DOHH2 (cell line): ENCODE data around the gene MTTP.
"Not testable (repeated sequence)": the region's sequence is repeated elsewhere in the genome, so short reads cannot be mapped to it uniquely, and the experiment has no call there.

Experiments
- H3F3A ChIP-seq: fragments of 200-600 bp; sonication (generic), shearing (Covaris generic); 2 replicates; pipeline ENCODE4 v1.6.0; 2016; ENCODE audit warnings: antibody characterized with exemption, mild to moderate bottlenecking; ENCODE audit not compliant: control insufficient read depth, insufficient read depth
- H3K27ac ChIP-seq: fragments of 200-600 bp; sonication (generic); 2 replicates; pipeline ENCODE4 v1.5.1; 2014; ENCODE audit warnings: low read depth, mild to moderate bottlenecking, low read length, moderate library complexity
- H3K27me3 ChIP-seq: fragments of 200-600 bp; sonication (generic); 2 replicates; pipeline ENCODE4 v1.6.1; 2014; ENCODE audit warnings: mild to moderate bottlenecking, low read length, mixed read lengths; ENCODE audit not compliant: control insufficient read depth
- H3K36me3 ChIP-seq: fragments of 200-600 bp; sonication (generic); 2 replicates; pipeline ENCODE4 v1.6.1; 2014; ENCODE audit warnings: mild to moderate bottlenecking, low read length, moderate library complexity, mixed read lengths; ENCODE audit not compliant: control insufficient read depth
- H3K4me1 ChIP-seq: fragments of 200-600 bp; sonication (generic); 2 replicates; pipeline ENCODE4 v1.6.1; 2014; ENCODE audit warnings: mild to moderate bottlenecking, low read length, mixed read lengths; ENCODE audit not compliant: control insufficient read depth
- H3K4me2 ChIP-seq: fragments of 200-600 bp; sonication (generic); 2 replicates; pipeline ENCODE4 v1.6.0; 2014; ENCODE audit warnings: mild to moderate bottlenecking, low read length, moderate library complexity
- H3K4me3 ChIP-seq: fragments of 200-600 bp; sonication (generic); 2 replicates; pipeline ENCODE4 v1.5.1; 2014; ENCODE audit warnings: mild to moderate bottlenecking, low read length, mixed read lengths
- H3K79me2 ChIP-seq: fragments of 200-600 bp; sonication (generic); 2 replicates; pipeline ENCODE4 v1.6.1; 2014; ENCODE audit warnings: mild to moderate bottlenecking, low read length, mixed read lengths; ENCODE audit not compliant: control insufficient read depth
- H3K9me2 ChIP-seq: fragments of 200-600 bp; sonication (generic); replicated peaks from 2 replicates; pipeline ENCODE4 v1.6.1; 2014; ENCODE audit warnings: mild to moderate bottlenecking, low read length, mixed read lengths; ENCODE audit not compliant: control insufficient read depth
- H3K9me3 ChIP-seq: fragments of 200-600 bp; sonication (generic); 2 replicates; pipeline ENCODE4 v1.6.1; 2014; ENCODE audit warnings: antibody characterized with exemption, low read length, mixed read lengths; ENCODE audit not compliant: control insufficient read depth, insufficient read depth
- H4K20me1 ChIP-seq: fragments of 200-600 bp; sonication (generic); 2 replicates; pipeline ENCODE4 v1.6.0; 2014; ENCODE audit warnings: low read depth, mild to moderate bottlenecking, antibody characterized with exemption, low read length, moderate library complexity; ENCODE audit not compliant: control insufficient read depth, insufficient read depth
- EZH2phosphoT487 ChIP-seq: fragments of 200-600 bp; sonication (generic); IDR thresholded peaks from 2 replicates; pipeline ENCODE4 v1.6.1; 2017; ENCODE audit warnings: borderline replicate concordance, mild to moderate bottlenecking, antibody characterized with exemption, low read length, moderate library complexity, mixed read lengths
- TF ChIP-seq, protein P1 (sequence below): fragments of 200-600 bp; sonication (generic); IDR thresholded peaks from one replicate; pipeline ENCODE4 v1.5.1; 2014; ENCODE audit warnings: antibody characterized with exemption, mild to moderate bottlenecking, low read depth, low read length; ENCODE audit not compliant: poor library complexity, severe bottlenecking

The MTTP gene

DNA sequence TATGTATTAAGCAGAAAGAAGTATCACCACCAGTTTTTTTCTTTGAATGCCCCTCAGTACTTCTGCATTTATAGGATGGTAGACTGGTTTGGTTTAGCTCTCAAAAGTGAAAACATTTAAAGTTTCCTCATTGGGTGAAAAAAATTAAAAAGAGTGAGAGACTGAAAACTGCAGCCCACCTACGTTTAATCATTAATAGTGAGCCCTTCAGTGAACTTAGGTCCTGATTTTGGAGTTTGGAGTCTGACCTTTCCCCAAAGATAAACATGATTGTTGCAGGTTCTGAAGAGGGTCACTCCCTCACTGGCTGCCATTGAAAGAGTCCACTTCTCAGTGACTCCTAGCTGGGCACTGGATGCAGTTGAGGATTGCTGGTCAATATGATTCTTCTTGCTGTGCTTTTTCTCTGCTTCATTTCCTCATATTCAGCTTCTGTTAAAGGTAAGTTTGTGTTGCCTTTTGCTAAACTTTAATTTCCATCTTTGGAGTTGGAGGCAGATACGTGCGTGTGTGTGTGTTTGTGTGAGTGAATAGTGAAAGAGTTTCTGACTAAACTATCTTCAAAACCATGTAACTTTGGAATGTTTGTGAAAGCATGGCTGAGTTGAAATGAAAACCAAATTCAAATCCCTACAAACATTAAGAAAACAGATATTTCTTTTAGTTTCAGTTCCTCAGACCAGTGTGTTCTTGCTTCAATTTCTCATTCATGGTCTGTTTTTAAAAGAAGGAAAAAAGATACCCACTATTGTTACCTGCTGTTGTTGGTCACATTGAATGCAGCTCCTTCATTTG lies at the start of gene MTTP:
Gene MTTP, plus strand, starts transcription at position 295 of the 795 bp plus-strand sequence. Its CDS starts 86 bp downstream, at position 381.
- no peak for TF ChIP-seq EZH2phosphoT487
- TF ChIP-seq, protein P1, sequence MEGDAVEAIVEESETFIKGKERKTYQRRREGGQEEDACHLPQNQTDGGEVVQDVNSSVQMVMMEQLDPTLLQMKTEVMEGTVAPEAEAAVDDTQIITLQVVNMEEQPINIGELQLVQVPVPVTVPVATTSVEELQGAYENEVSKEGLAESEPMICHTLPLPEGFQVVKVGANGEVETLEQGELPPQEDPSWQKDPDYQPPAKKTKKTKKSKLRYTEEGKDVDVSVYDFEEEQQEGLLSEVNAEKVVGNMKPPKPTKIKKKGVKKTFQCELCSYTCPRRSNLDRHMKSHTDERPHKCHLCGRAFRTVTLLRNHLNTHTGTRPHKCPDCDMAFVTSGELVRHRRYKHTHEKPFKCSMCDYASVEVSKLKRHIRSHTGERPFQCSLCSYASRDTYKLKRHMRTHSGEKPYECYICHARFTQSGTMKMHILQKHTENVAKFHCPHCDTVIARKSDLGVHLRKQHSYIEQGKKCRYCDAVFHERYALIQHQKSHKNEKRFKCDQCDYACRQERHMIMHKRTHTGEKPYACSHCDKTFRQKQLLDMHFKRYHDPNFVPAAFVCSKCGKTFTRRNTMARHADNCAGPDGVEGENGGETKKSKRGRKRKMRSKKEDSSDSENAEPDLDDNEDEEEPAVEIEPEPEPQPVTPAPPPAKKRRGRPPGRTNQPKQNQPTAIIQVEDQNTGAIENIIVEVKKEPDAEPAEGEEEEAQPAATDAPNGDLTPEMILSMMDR: no peak
- Histone ChIP-seq H3K27ac (no peak within 1 kb of the TSS), H3K79me2 (no peaks in the 10 kb centered on the region), H3K9me3 (no peaks in the 10 kb centered on the region), H3K27me3 (no peaks in the 10 kb centered on the region), H3K4me3 (peak within 1 kb of the TSS; percentile 2; the same call in 1 of the 2 replicates), H3K36me3 (no peaks in the 10 kb centered on the region), H3K4me1 (peaks cover 16% of the 10 kb centered on the region), H4K20me1 (no peaks in the 10 kb centered on the region), H3F3A (no peaks in the 10 kb centered on the region), H3K9me2 (no peaks in the 10 kb centered on the region), H3K4me2 (peak within 1 kb of the TSS; percentile 36)

DNA sequence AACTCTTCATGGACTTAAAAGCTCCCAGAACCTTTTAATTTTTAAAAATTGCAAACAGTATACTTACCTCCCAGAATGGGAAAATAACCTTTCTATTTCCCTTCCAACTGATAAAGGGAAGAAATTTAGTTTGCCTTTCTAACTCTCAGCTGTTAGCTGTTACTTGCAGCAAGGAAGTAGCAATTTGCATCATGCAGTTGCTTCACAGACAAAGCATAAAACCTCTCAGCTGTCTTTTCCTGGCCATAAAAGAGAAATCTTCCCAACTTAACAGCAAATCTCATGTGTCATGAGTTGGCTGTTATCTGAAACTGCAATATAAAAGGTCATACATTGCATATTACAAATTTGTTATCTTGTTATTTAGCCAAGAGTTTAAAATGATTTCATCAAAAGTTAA lies 45.4 kb upstream of the MTTP start:
- H3K27ac ChIP-seq: no peak overlapping the region
- TF ChIP-seq, protein P1: no peak
- TF ChIP-seq EZH2phosphoT487: no peak

DNA sequence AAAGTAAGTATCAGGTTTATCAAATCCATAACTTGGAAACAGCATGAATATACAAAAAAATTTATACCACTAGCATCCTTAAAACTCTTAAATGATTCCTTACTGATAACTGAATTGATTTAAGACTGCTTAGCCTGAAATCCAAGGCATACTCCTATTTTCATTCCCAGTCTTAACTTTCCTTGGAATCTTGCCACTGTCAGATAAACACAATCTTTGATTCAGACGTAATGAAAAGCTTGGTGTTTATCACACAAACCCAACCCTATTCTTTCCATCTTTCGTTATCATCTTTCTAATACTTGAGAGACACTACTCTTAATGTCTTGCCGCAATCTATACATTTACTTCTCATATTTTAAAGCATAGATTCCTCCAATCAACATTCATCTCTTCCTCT lies 44.7 kb upstream of the MTTP start:
- Histone ChIP-seq H3K27ac (no peak overlapping the region), H3K36me3 (no peaks in the 10 kb centered on the region), H3K4me3 (no peak overlapping the region), H4K20me1 (no peaks in the 10 kb centered on the region), H3K9me2 (no peaks in the 10 kb centered on the region), H3K79me2 (no peaks in the 10 kb centered on the region), H3F3A (no peaks in the 10 kb centered on the region), H3K4me2 (no peak overlapping the region), H3K4me1 (no peaks in the 10 kb centered on the region), H3K9me3 (no peaks in the 10 kb centered on the region), H3K27me3 (0 out of 2 replicates have a peak, but pooled peaks cover 2% of the 10 kb centered on the region)
- TF ChIP-seq, protein P1: no peak
- no peak for TF ChIP-seq EZH2phosphoT487

More for the DNA sequence above, 45.4 kb upstream of the MTTP start:
- Histone ChIP-seq H3K27me3 (0 out of 2 replicates have a peak, but pooled peaks cover 2% of the 10 kb centered on the region), H3K4me1 (no peaks in the 10 kb centered on the region), H3K79me2 (no peaks in the 10 kb centered on the region), H3K4me2 (no peak overlapping the region), H3K4me3 (no peak overlapping the region), H3K9me2 (no peaks in the 10 kb centered on the region), H3F3A (no peaks in the 10 kb centered on the region), H3K36me3 (no peaks in the 10 kb centered on the region), H3K9me3 (no peaks in the 10 kb centered on the region), H4K20me1 (no peaks in the 10 kb centered on the region)

DNA sequence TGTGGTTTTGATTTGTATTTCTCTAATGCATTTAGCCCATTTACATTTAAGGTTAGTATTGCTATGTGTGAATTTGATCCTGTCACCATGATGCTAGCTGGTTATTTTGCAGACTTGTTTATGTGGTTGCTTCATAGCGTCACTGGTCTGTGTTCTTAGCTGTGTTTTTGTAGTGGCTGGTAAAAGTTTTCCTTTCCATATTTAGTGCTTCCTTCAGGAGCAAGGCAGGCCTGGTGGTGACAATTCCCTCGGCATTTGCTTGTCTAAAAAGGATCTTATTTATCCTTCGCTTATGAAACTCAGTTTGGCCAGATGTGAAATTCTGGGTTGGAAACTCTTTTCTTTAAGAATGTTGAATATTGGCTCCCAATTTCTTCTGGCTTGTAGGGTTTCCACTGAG lies 39.9 kb upstream of the MTTP start:
- not testable (repeated sequence) for H4K20me1 ChIP-seq, H3K9me3 ChIP-seq, H3K9me2 ChIP-seq, H3K4me1 ChIP-seq, H3K36me3 ChIP-seq, H3K4me3 ChIP-seq, H3K79me2 ChIP-seq, H3K4me2 ChIP-seq, H3K27ac ChIP-seq, H3F3A ChIP-seq
- H3K27me3 ChIP-seq: peaks cover 10% of the 10 kb centered on the region; the same call in 1 of the 2 replicates
